ENCODE results near the gene TNF. TPM values are rescaled to one million over a fixed set of nuclear protein-coding genes. Genes with fewer than 3 reads are reported as not detected.

Gene TNF
- total RNA-seq, 1 donor from 2014 or later, result 0.60 TPM

- H3K27ac Mint-ChIP-seq, result peak within 1 kb of the TSS; percentile 99
- peak within 1 kb of the TSS; percentile 81 for H3K4me3 Mint-ChIP-seq
- DNase-seq (ENCODE audit: low spot score in 2 of 2, unreplicated experiment in 2 of 2), result peak; percentile 92 to 95
- peaks cover 16% of the 10 kb centered on the region for H3K36me3 Mint-ChIP-seq
- H3K9me3 Mint-ChIP-seq, result no peaks in the 10 kb centered on the region
- H3K27me3 Mint-ChIP-seq (ENCODE audit: low read depth), result no peaks in the 10 kb centered on the region
- H3K4me1 Mint-ChIP-seq, result peaks cover 29% of the 10 kb centered on the region
- no peak for TF ChIP-seq CTCF (IDR thresholded peaks at IDR 0.05; ENCODE audit: unreplicated experiment)
These were observed 45.4 kb downstream of the TNF start, which contains the start of gene PRRC2A for GRCh38 chr6:31620586-31621319. Gene PRRC2A (plus strand): TSS chr6:31620715. CDS start chr6:31622790, 2,075 bp downstream.

- Mint-ChIP-seq H3K9me3 (no peaks in the 10 kb centered on the region), H3K36me3 (peaks cover 22% of the 10 kb centered on the region), H3K4me3 (peak overlapping the region; percentile 81), H3K27me3 (ENCODE audit: low read depth) (no peaks in the 10 kb centered on the region), H3K4me1 (peaks cover 24% of the 10 kb centered on the region), H3K27ac (peak overlapping the region; percentile 95)
- TF ChIP-seq CTCF (IDR thresholded peaks at IDR 0.05; ENCODE audit: unreplicated experiment), result no peak
- DNase-seq (ENCODE audit: low spot score in 2 of 2, unreplicated experiment in 2 of 2), result no peak
These were observed 46.1 kb downstream of the TNF start for GRCh38 chr6:31621320-31621939.

GRCh38 chr6:31621991-31622390, 46.6 kb downstream of the TNF start:
- TF ChIP-seq CTCF (IDR thresholded peaks at IDR 0.05; ENCODE audit: unreplicated experiment), result no peak
- Mint-ChIP-seq H3K27me3 (ENCODE audit: low read depth) (no peaks in the 10 kb centered on the region), H3K4me1 (peaks cover 24% of the 10 kb centered on the region), H3K4me3 (peak overlapping the region; percentile 81), H3K36me3 (peaks cover 25% of the 10 kb centered on the region), H3K9me3 (no peaks in the 10 kb centered on the region), H3K27ac (peak overlapping the region; percentile 95)
- no peak for DNase-seq (ENCODE audit: low spot score in 2 of 2, unreplicated experiment in 2 of 2)

- Mint-ChIP-seq H3K4me1 (peaks cover 24% of the 10 kb centered on the region), H3K36me3 (peaks cover 31% of the 10 kb centered on the region), H3K9me3 (no peaks in the 10 kb centered on the region), H3K4me3 (peak overlapping the region; percentile 81), H3K27me3 (ENCODE audit: low read depth) (no peaks in the 10 kb centered on the region), H3K27ac (peak overlapping the region; percentile 95)
- no peak for DNase-seq (ENCODE audit: low spot score in 2 of 2, unreplicated experiment in 2 of 2)
- no peak for TF ChIP-seq CTCF (IDR thresholded peaks at IDR 0.05; ENCODE audit: unreplicated experiment)
These were observed 47.3 kb downstream of the TNF start for GRCh38 chr6:31622684-31623091.

GRCh38 chr6:31624070-31624469, 48.7 kb downstream of the TNF start:
- DNase-seq (ENCODE audit: low spot score in 2 of 2, unreplicated experiment in 2 of 2), result no peak
- H3K4me1 Mint-ChIP-seq, result peaks cover 24% of the 10 kb centered on the region
- H3K4me3 Mint-ChIP-seq, result no peak overlapping the region
- peak overlapping the region; percentile 36 for H3K27ac Mint-ChIP-seq
- TF ChIP-seq CTCF (IDR thresholded peaks at IDR 0.05; ENCODE audit: unreplicated experiment), result no peak
- peaks cover 37% of the 10 kb centered on the region for H3K36me3 Mint-ChIP-seq
- no peaks in the 10 kb centered on the region for H3K9me3 Mint-ChIP-seq
- no peaks in the 10 kb centered on the region for H3K27me3 Mint-ChIP-seq (ENCODE audit: low read depth)

Measured in mesothelial cell of epicardium (in vitro differentiated cells).